Left ventricle myocardium superior (tissue), 1 donor: Measurements from ENCODE around the gene APLF. TPM values are rescaled to one million over a fixed set of nuclear protein-coding genes. Genes with fewer than 3 reads are reported as not detected.
A peak's percentile ranks its signal among the peaks of the same experiment; 100 is the strongest.
"Not testable (repeated sequence)": the region's sequence is repeated elsewhere in the genome, so short reads cannot be mapped to it uniquely, and the experiment has no call there.

Experiments
- ATAC-seq: fragments of 200-7000 bp; cut with Tn5 transposase; one replicate; pipeline ENCODE4 v1.9.1; 2020; ENCODE audit warnings: mild to moderate bottlenecking, moderate library complexity
- DNase-seq: peaks from one replicate; pipeline ENCODE4 v3.0.0-alpha.2; 2020
- intact Hi-C: fragments of 100-400 bp; cut with micrococcal nuclease; formaldehyde crosslinking; loops from one replicate; pipeline ENCODE4 v1.11.0; 2022
- total RNA-seq: library from RNA; stranded (reverse); fragmentation: NEBNext Ultra II Directional; extraction: Animal tissue kit (Norgen Biotek cat#: 25700); gene quantifications from one replicate; pipeline ENCODE4 v1.2.1, GENCODE V29; 2021
- donor health status: DM: no; HTN: yes; CAD: no; lungs with severe emphysema.

Gene APLF
- total RNA-seq, 1 donor from 2014 or later: 3.9 TPM

GRCh38 chr2:68438455-68439303 is 28.7 kb upstream of the APLF start:
- intact Hi-C loops: no loop called here
- DNase-seq: no peak
- ATAC-seq: no peak

- peak; percentile 63 for DNase-seq
- intact Hi-C loops: loop anchor here (5.0 to 10.0 kb wide), 2 partner anchors 79 to 247 kb away; no protein-coding TSS in a partner anchor
- ATAC-seq: peak; percentile 90
Observed at GRCh38 chr2:68441179-68441993, 26.0 kb upstream of the APLF start.

DNA sequence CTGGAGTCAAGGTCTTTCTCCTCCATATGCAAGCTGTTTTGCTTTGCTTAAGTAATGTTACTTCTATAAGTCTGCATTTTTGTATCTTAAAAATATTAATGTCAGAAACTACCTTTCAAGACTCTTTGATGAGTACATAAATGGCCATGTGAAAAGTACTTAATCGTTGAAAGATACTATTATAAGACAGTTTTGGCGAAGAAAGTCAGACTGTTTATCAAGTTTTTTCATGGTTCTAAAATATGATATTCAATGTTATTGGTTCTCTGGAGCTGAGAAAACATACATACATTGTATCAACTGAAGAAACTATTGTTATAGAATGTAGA is 25.4 kb upstream of the APLF start:
- intact Hi-C loops: loop anchor here (5.0 to 10.0 kb wide), 2 partner anchors 80 to 247 kb away; no protein-coding TSS in a partner anchor
- no peak for ATAC-seq
- no peak for DNase-seq

GRCh38 chr2:68446425-68446824 is 21.0 kb upstream of the APLF start:
- not testable (repeated sequence) for ATAC-seq, DNase-seq
- intact Hi-C loops: loop anchor here (10.0 kb wide), 1 partner anchor 252 kb away; no protein-coding TSS in a partner anchor

GRCh38 chr2:68447118-68447517 is 20.3 kb upstream of the APLF start:
- ATAC-seq: no peak
- DNase-seq: no peak
- intact Hi-C loops: loop anchor here (10.0 kb wide), 1 partner anchor 252 kb away; no protein-coding TSS in a partner anchor

GRCh38 chr2:68448671-68449653 is 18.4 kb upstream of the APLF start:
- ATAC-seq: peak; percentile 23
- DNase-seq: peak; percentile 33
- intact Hi-C loops: loop anchor here (10.0 kb wide), 1 partner anchor 254 kb away; no protein-coding TSS in a partner anchor

- DNase-seq: no peak
- no peak for ATAC-seq
- intact Hi-C loops: no loop called here
Observed at GRCh38 chr2:68452158-68452900, 15.1 kb upstream of the APLF start.

DNA sequence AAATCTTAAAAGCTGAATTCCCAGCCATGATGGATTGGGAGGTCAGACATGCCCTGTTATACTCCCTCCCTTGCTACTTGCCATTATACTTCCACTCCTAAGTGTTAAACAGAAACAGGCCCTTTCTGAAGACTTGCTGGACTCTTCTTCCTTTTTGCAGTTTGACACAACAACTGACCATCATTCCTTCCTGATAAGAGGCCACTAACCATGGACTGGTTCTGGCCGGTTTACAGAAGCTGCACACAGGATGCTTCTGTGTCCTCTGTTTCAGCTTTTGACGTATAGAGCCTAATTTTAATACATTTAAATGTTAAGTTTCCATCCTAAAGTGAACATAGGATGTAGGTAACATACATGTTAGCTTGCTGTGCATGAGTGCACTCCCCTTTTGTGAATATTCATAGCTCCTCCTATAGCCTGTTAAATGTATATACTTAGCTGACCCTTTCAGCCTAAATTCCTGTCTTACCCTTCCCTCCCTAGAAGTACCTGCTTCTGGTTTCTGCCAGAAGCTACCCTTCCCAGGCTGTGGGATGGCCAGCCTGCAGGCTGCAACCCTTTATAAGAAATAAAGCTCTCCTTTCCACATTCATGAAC is 13.5 kb upstream of the APLF start:
- ATAC-seq (no peak), DNase-seq (no peak)
- intact Hi-C loops: no loop called here

- no peak for ATAC-seq
- no peak for DNase-seq
- intact Hi-C loops: no loop called here
Observed at GRCh38 chr2:68454719-68455118, 12.7 kb upstream of the APLF start.

- no peak for ATAC-seq
Observed at GRCh38 chr2:68456198-68456597, 11.2 kb upstream of the APLF start.

GRCh38 chr2:68458981-68459380 is 8.4 kb upstream of the APLF start:
- ATAC-seq (no peak), DNase-seq (no peak)
- intact Hi-C loops: no loop called here

More at GRCh38 chr2:68456198-68456597, 11.2 kb upstream of the APLF start:
- DNase-seq: no peak
- intact Hi-C loops: no loop called here

- DNase-seq (no peak), ATAC-seq (no peak)
- intact Hi-C loops: no loop called here
Observed at GRCh38 chr2:68463287-68463877, 4.0 kb upstream of the APLF start.

DNA sequence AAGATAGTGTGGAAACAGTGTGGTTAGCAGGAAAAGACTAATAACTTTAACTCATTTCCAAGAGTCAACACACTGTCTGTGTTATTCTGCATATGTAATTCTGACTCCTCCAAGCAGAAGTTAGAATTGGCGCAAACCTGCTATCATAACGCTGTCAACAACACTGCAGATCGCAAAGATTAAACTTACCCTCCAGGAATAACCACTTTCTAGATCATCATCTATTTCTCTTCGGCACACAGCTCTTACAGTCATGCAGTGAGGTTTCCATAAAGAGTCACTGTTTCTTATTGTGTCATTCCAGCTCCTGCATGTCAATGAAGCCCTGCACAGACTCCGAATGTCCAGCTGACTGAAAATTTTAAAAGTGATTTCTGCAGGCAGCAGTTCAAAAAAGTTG is 2.7 kb upstream of the APLF start:
- DNase-seq (no peak), ATAC-seq (no peak)
- intact Hi-C loops: no loop called here

- DNase-seq (no peak), ATAC-seq (no peak)
- intact Hi-C loops: no loop called here
Observed at GRCh38 chr2:68465081-68465916, 2.1 kb upstream of the APLF start.

GRCh38 chr2:68466361-68466777 is 1.0 kb upstream of the APLF start:
- ATAC-seq: no peak
- intact Hi-C loops: no loop called here
- no peak for DNase-seq

- ATAC-seq (peak; percentile 40), DNase-seq (no peak)
- intact Hi-C loops: no loop called here
Observed at GRCh38 chr2:68466778-68467076, 658 bp upstream of the APLF start.

- intact Hi-C loops: no loop called here
- no peak for ATAC-seq
Observed at GRCh38 chr2:68468801-68469200, 1.4 kb downstream of the APLF start.

More at GRCh38 chr2:68468801-68469200, 1.4 kb downstream of the APLF start:
- no peak for DNase-seq
